Heart right ventricle (tissue), 16 donors: ENCODE results near the gene KIAA1671. TPM values are rescaled to one million over a fixed set of nuclear protein-coding genes. Genes with fewer than 3 reads are reported as not detected.

Experiments
- ATAC-seq, 8 donors: fragments of 200-7000 bp; cut with Tn5 transposase; one replicate each; pipeline ENCODE4 v1.9.1; 2020; ENCODE audit warnings: mild to moderate bottlenecking in 8 of 8, moderate library complexity in 8 of 8, moderate number of reproducible peaks in 1 of 8
- DNase-seq, 2 donors: peaks; one replicate each; pipeline ENCODE4 v3.0.0-alpha.2; 2020
- H3K27ac ChIP-seq, 10 donors: fragments of 200-600 bp; sonication (generic) in 2 of 10; one replicate each; pipeline versions ENCODE4 v1.5.0 to v1.8.0; 2020 to 2022; ENCODE audit warnings: mild to moderate bottlenecking in 3 of 10
- H3K27me3 ChIP-seq, 7 donors: fragments of 200-600 bp; one replicate each; pipeline ENCODE4 v1.8.0; 2021 to 2022; ENCODE audit warnings: mild to moderate bottlenecking in 2 of 7
- H3K36me3 ChIP-seq, 9 donors: fragments of 200-600 bp; sonication (generic) in 1 of 9; one replicate each; pipeline versions ENCODE4 v1.5.0 to v1.8.0; 2020 to 2022; ENCODE audit warnings: mild to moderate bottlenecking in 2 of 9
- H3K4me1 ChIP-seq, 9 donors: fragments of 200-600 bp; sonication (generic) in 1 of 9; one replicate each; pipeline versions ENCODE4 v1.5.0 to v1.8.0; 2020 to 2022; ENCODE audit warnings: mild to moderate bottlenecking in 4 of 9
- H3K4me3 ChIP-seq, 10 donors: fragments of 200-600 bp; sonication (generic) in 2 of 10; one replicate each; pipeline versions ENCODE4 v1.5.0 to v1.8.0; 2020 to 2022; ENCODE audit warnings: mild to moderate bottlenecking in 7 of 10, moderate library complexity in 2 of 10
- H3K9me3 ChIP-seq, 11 donors: fragments of 200-600 bp in 10 of 11; sonication (generic) in 2 of 11; one replicate each; pipeline versions ENCODE4 v1.5.0 to v1.8.0; 2013 to 2022; ENCODE audit warnings: mild to moderate bottlenecking in 2 of 11, control low read depth in 1 of 11, moderate library complexity in 1 of 11
- CTCF ChIP-seq, 9 donors: fragments of 200-600 bp; sonication (generic) in 2 of 9; IDR thresholded peaks; one replicate each; pipeline versions ENCODE4 v1.5.0 to v1.8.0; 2021 to 2022; ENCODE audit warnings: antibody characterized with exemption in 9 of 9, mild to moderate bottlenecking in 5 of 9, moderate library complexity in 1 of 9
- WGBS, 2 donors: extraction: QIAGEN DNeasy Blood & Tissue Kit; methylation state at CpG; one replicate each; pipeline ENCODE4 v1.1.7; 2013; ENCODE audit warnings: inconsistent platforms in 1 of 2; 5-methylcytosine and 5-hydroxymethylcytosine counted together
- intact Hi-C, 10 donors: fragments of 100-400 bp; cut with DNase I; formaldehyde crosslinking; loops; one replicate each; pipeline versions ENCODE4 v1.11.1 to v1.14.2; 2022
- polyA plus RNA-seq, 2 donors: library from polyadenylated mRNA; stranded (reverse); fragments of 200-250 nt; gene quantifications; one replicate each; pipeline ENCODE4 v1.2.3, GENCODE V29; 2013
- total RNA-seq, 10 donors: library from RNA; stranded (reverse); fragmentation: NEBNext Ultra II Directional in 3 of 10; extraction: Animal tissue kit (Norgen Biotek cat#: 25700) in 3 of 10; gene quantifications; one replicate each; pipeline versions ENCODE4 v1.2.1 to v1.2.4, GENCODE V29; 2021 to 2023
- donor health status: Arrhythmogenic right ventricular cardiomyopathy.
- donor health status: ischemic (EF 13 %, LVEDD 7.1; RV severe dilation, severe dysfunction).
- donor health status: healthy with polysubstance abuse.
- donor health status: DM: no; HTN: yes; CAD: no.
- donor health status: DM: no; HTN: no; CAD: no.
- donor health status: ischemic (EF 25% LVEDD 6.9; RV normal size, moderate dysfunction).
- donor health status: ischemic (EF 25% LVEDD 5.7; RV mildly dilated, moderate dysfunction).
- donor health status: healthy.
- donor health status: DM: yes; HTN: yes; CAD: no.
- donor health status: Ischemic cardiomyopathy.
- donor health status: ischemic (EF 35%, LVEDD 5.7; RV mildly dilated, moderate dysfunction).
- donor health status: nonischemic (EF 11% LVEDD 7.7; RV severe dilation, severe dysfunction).
- donor health status: DM: yes; HTN: yes; CAD: no.
- donor health status: PGD.
- donor health status: ischemic (EF 29% LVEDD 5.4; RV normal size, mild dysfunction).
- donor health status: nonischemic (EF 23%, LVEDD 6.1; RV moderate dilation, normal function).

The KIAA1671 gene
- total and polyA plus RNA-seq, 12 donors: 2.9 to 26.2 (median 13.7) TPM

GRCh38 chr22:25053153-25053805, 100.8 kb downstream of the KIAA1671 start:
- ATAC-seq (no peak), DNase-seq (no peak)
- no peak for TF ChIP-seq CTCF (IDR thresholded peaks at IDR 0.05)
- peaks cover 0 to 40% (median 4%) of the 10 kb centered on the region in 9 donors for H3K36me3 ChIP-seq
- 78 to 83% methylated on average over 7 of the region's 7 CpGs for WGBS, 2 donors
- no peaks in the 10 kb centered on the region for H3K27me3 ChIP-seq
- peaks cover 0 to 9% (median 5%) of the 10 kb centered on the region in 11 donors for H3K9me3 ChIP-seq
- no peak overlapping the region for H3K27ac ChIP-seq
- H3K4me1 ChIP-seq: peaks cover 0 to 24% (median 0%) of the 10 kb centered on the region in 9 donors
- H3K4me3 ChIP-seq: no peak overlapping the region
- intact Hi-C loops: loop anchor here in 3 of 10 donors (10.0 kb wide), 2 partner anchors 278 to 288 kb away; partner anchors contain the start of gene PIWIL3 (in 2 of the 3)

GRCh38 chr22:25054943-25055511, 102.5 kb downstream of the KIAA1671 start:
- TF ChIP-seq CTCF (IDR thresholded peaks at IDR 0.05): no peak
- no peak for ATAC-seq
- H3K36me3 ChIP-seq: peaks cover 0 to 30% (median 0%) of the 10 kb centered on the region in 9 donors
- DNase-seq: no peak
- H3K27ac ChIP-seq: no peak overlapping the region
- WGBS, 2 donors: 78 to 84% methylated on average over 9 of the region's 9 CpGs
- intact Hi-C loops: loop anchor here in 4 of 10 donors (5.0 to 10.0 kb wide), 3 partner anchors 280 to 290 kb away; partner anchors contain the start of gene PIWIL3 (in 3 of the 4)
- peaks cover 0 to 9% (median 5%) of the 10 kb centered on the region in 11 donors for H3K9me3 ChIP-seq
- H3K4me1 ChIP-seq: peaks cover 0 to 13% (median 0%) of the 10 kb centered on the region in 9 donors
- no peaks in the 10 kb centered on the region for H3K27me3 ChIP-seq
- H3K4me3 ChIP-seq: no peak overlapping the region

- Histone ChIP-seq H3K27ac (no peak overlapping the region), H3K9me3 (no peaks in the 10 kb centered on the region), H3K36me3 (peaks cover 0 to 10% (median 0%) of the 10 kb centered on the region in 9 donors), H3K4me1 (peaks cover 0 to 27% (median 8%) of the 10 kb centered on the region in 9 donors), H3K27me3 (no peaks in the 10 kb centered on the region), H3K4me3 (no peak overlapping the region)
- 33 to 34% methylated on average over 23 of the region's 23 CpGs for WGBS, 2 donors
- DNase-seq (peak; percentile 46 to 75), ATAC-seq (peak; percentile 70 to 81 (median 74))
- intact Hi-C loops: loop anchor here in 4 of 10 donors (2.0 to 10.0 kb wide), 4 partner anchors 118 to 292 kb away; partner anchors contain the start of gene PIWIL3 (in 3 of the 4)
- peak; percentile 76 to 92 (median 86) for TF ChIP-seq CTCF (IDR thresholded peaks at IDR 0.05)
Observed at GRCh38 chr22:25057013-25057881, 104.7 kb downstream of the KIAA1671 start.

- ATAC-seq: no peak
- Histone ChIP-seq H3K27ac (no peak overlapping the region), H3K4me3 (no peak overlapping the region), H3K27me3 (no peaks in the 10 kb centered on the region), H3K4me1 (peaks cover 0 to 25% (median 8%) of the 10 kb centered on the region in 9 donors), H3K9me3 (no peaks in the 10 kb centered on the region), H3K36me3 (peaks cover 0 to 1% (median 0%) of the 10 kb centered on the region in 9 donors)
- intact Hi-C loops: loop anchor here in 4 of 10 donors (5.0 to 10.0 kb wide), 3 partner anchors 285 to 295 kb away; partner anchors contain the start of gene PIWIL3 (in 3 of the 4)
- no peak for TF ChIP-seq CTCF (IDR thresholded peaks at IDR 0.05)
- DNase-seq: no peak
- 92 to 94% methylated on average over 5 of the region's 5 CpGs for WGBS, 2 donors
Observed at GRCh38 chr22:25059438-25059837, 106.9 kb downstream of the KIAA1671 start.
